IMR-90 (cell line): ENCODE results near the gene KCTD2. TPM values are rescaled to one million over a fixed set of nuclear protein-coding genes. Genes with fewer than 3 reads are reported as not detected.
A peak's percentile ranks its signal among the peaks of the same experiment; 100 is the strongest.

Experiments
- ATAC-seq: fragments of 200-7000 bp; cut with Tn5 transposase; 2 replicates; pipeline ENCODE4 v1.9.1; 2020; ENCODE audit warnings: low read depth, mild to moderate bottlenecking, moderate library complexity
- BruUV-seq: library from RNA; stranded (reverse); fragments of 400-500 nt; replicated peaks from 2 replicates; lab custom pipeline; 2021; lab: Mats Ljungman, UMichigan
- CTCF ChIA-PET: fragments of 300-600 bp; formaldehyde crosslinking; extraction: SDS; loops from one replicate; lab custom pipeline; 2021; ENCODE audit warnings: antibody characterized with exemption; lab: Yijun Ruan, JAX
- POLR2A ChIA-PET: fragments of 300-600 bp; sonication (Branson Sonifier 250); formaldehyde crosslinking; loops from one replicate; lab custom pipeline; 2022; ENCODE audit warnings: antibody characterized with exemption; ENCODE audit not compliant: unreplicated experiment; lab: Charles Lee
- DNase-seq: peaks from one replicate; pipeline ENCODE4 v3.0.0; 2013
- H2AFZ ChIP-seq: replicated peaks from 2 replicates; pipeline ENCODE3; 2013; ENCODE audit warnings: low read length, mild to moderate bottlenecking; ENCODE audit not compliant: poor library complexity
- H2AK5ac ChIP-seq: 2 replicates; pipeline ENCODE4 v1.6.1; 2013; ENCODE audit warnings: low read depth, low read length, inconsistent platforms
- H2AK9ac ChIP-seq: replicated peaks from 2 replicates; pipeline ENCODE3; 2013; ENCODE audit warnings: mild to moderate bottlenecking, low read depth, low read length, moderate library complexity; ENCODE audit not compliant: poor library complexity
- H2BK120ac ChIP-seq: 2 replicates; pipeline ENCODE4 v1.6.1; 2013; ENCODE audit warnings: low read depth, low read length, inconsistent platforms
- H2BK15ac ChIP-seq: 3 replicates; pipeline ENCODE4 v1.6.1; 2013; ENCODE audit warnings: low read depth, low read length, inconsistent platforms
- H2BK20ac ChIP-seq: 2 replicates; pipeline ENCODE4 v1.6.1; 2013; ENCODE audit warnings: low read depth, mild to moderate bottlenecking, inconsistent platforms, low read length, moderate library complexity
- H2BK5ac ChIP-seq: 2 replicates; pipeline ENCODE4 v1.6.1; 2013; ENCODE audit warnings: mild to moderate bottlenecking, low read depth, low read length, inconsistent platforms; ENCODE audit not compliant: poor library complexity, severe bottlenecking
- H3K14ac ChIP-seq: replicated peaks from 2 replicates; pipeline ENCODE4 v1.6.1; 2013; ENCODE audit warnings: low read depth, low read length, inconsistent platforms
- H3K18ac ChIP-seq: 2 replicates; pipeline ENCODE4 v1.6.1; 2013; ENCODE audit warnings: low read depth, low read length, control low read depth
- H3K23ac ChIP-seq: 2 replicates; pipeline ENCODE4 v1.6.1; 2013; ENCODE audit warnings: low read depth, low read length, inconsistent platforms
- H3K27ac ChIP-seq: 2 replicates; pipeline ENCODE4 v1.5.1; 2013; ENCODE audit warnings: mild to moderate bottlenecking, control low read depth, low read length; ENCODE audit not compliant: insufficient read depth
- H3K27me3 ChIP-seq: 2 replicates; pipeline ENCODE4 v1.6.1; 2013; ENCODE audit warnings: low read length; ENCODE audit not compliant: control insufficient read depth, insufficient read depth
- H3K36me3 ChIP-seq: 2 replicates; pipeline ENCODE4 v1.6.1; 2013; ENCODE audit warnings: low read length, mixed read lengths; ENCODE audit not compliant: control insufficient read depth, insufficient read depth
- H3K4ac ChIP-seq: 2 replicates; pipeline ENCODE4 v1.6.1; 2013; ENCODE audit warnings: low read depth, low read length, inconsistent platforms
- H3K4me1 ChIP-seq: 2 replicates; pipeline ENCODE4 v1.6.1; 2013; ENCODE audit warnings: low read length, mixed read lengths; ENCODE audit not compliant: control insufficient read depth, insufficient read depth
- H3K4me2 ChIP-seq: 2 replicates; pipeline ENCODE4 v1.6.1; 2013; ENCODE audit warnings: low read depth, mild to moderate bottlenecking, control low read depth, low read length, moderate library complexity
- H3K4me3 ChIP-seq: 2 replicates; pipeline ENCODE4 v1.5.1; 2013; ENCODE audit warnings: low read depth, mild to moderate bottlenecking, control low read depth, low read length, moderate library complexity; ENCODE audit not compliant: insufficient read depth
- H3K56ac ChIP-seq: 2 replicates; pipeline ENCODE4 v1.6.1; 2013; ENCODE audit warnings: low read length, inconsistent platforms; ENCODE audit not compliant: insufficient read depth; ENCODE audit errors: extremely low read depth
- H3K79me1 ChIP-seq, 2 experiments: 2 replicates each; pipeline ENCODE4 v1.6.1; 2013; ENCODE audit warnings: low read length in 2 of 2, inconsistent platforms in 1 of 2, low read depth in 1 of 2
- H3K9ac ChIP-seq: 2 replicates; pipeline ENCODE4 v1.6.1; 2013; ENCODE audit warnings: low read depth, low read length, control low read depth
- H3K9me1 ChIP-seq: 2 replicates; pipeline ENCODE4 v1.6.1; 2013; ENCODE audit warnings: low read length, inconsistent platforms; ENCODE audit not compliant: insufficient read depth
- H3K9me3 ChIP-seq: 2 replicates; pipeline ENCODE4 v1.6.1; 2013; ENCODE audit warnings: low read length; ENCODE audit not compliant: control insufficient read depth, insufficient read depth
- H4K20me1 ChIP-seq: 2 replicates; pipeline ENCODE4 v1.6.1; 2013; ENCODE audit warnings: low read length, inconsistent platforms; ENCODE audit not compliant: insufficient read depth
- H4K5ac ChIP-seq: 2 replicates; pipeline ENCODE4 v1.6.1; 2013; ENCODE audit warnings: mild to moderate bottlenecking, low read depth, low read length, control low read depth
- H4K8ac ChIP-seq, 2 experiments: 2 replicates each; pipeline ENCODE4 v1.6.1; 2013; ENCODE audit warnings: low read depth in 2 of 2, low read length in 2 of 2, control low read depth in 1 of 2, inconsistent platforms in 1 of 2
- H4K91ac ChIP-seq: 2 replicates; pipeline ENCODE4 v1.6.1; 2013; ENCODE audit warnings: low read depth, low read length, inconsistent platforms; ENCODE audit not compliant: insufficient read depth
- CEBPB ChIP-seq: IDR thresholded peaks from 2 replicates; pipeline ENCODE4 v1.6.1; 2012; ENCODE audit warnings: low read depth, low read length, improper control_type of control experiment
- CHD1 ChIP-seq: IDR thresholded peaks from 2 replicates; pipeline ENCODE4 v1.6.1; 2012; ENCODE audit warnings: low read depth, low read length, improper control_type of control experiment
- FOS ChIP-seq: fragments of 150-350 bp; IDR thresholded peaks from 2 replicates; pipeline ENCODE4 v1.6.1; 2016; ENCODE audit warnings: low read depth, low read length
- MAFK ChIP-seq: IDR thresholded peaks from 2 replicates; pipeline ENCODE4 v1.6.1; 2012; ENCODE audit warnings: low read depth, low read length, improper control_type of control experiment
- POLR2A ChIP-seq: IDR thresholded peaks from 2 replicates; pipeline ENCODE4 v1.6.1; 2012; ENCODE audit warnings: mild to moderate bottlenecking, low read depth, low read length
- RAD21 ChIP-seq: IDR thresholded peaks from 2 replicates; pipeline ENCODE4 v1.6.1; 2012; ENCODE audit warnings: low read length, improper control_type of control experiment
- RCOR1 ChIP-seq: IDR thresholded peaks from 2 replicates; pipeline ENCODE4 v1.6.1; 2012; ENCODE audit warnings: mild to moderate bottlenecking, low read length, improper control_type of control experiment; ENCODE audit not compliant: insufficient replicate concordance
- RFX5 ChIP-seq: IDR thresholded peaks from 2 replicates; pipeline ENCODE4 v1.8.0; 2012; ENCODE audit warnings: low read depth, mild to moderate bottlenecking, low read length, moderate library complexity
- SMC3 ChIP-seq: fragments of 150-350 bp; IDR thresholded peaks from 2 replicates; pipeline ENCODE4 v1.6.1; 2016; ENCODE audit warnings: low read depth, mild to moderate bottlenecking, antibody characterized with exemption, low read length, moderate library complexity
- USF2 ChIP-seq: fragments of 150-350 bp; IDR thresholded peaks from 2 replicates; pipeline ENCODE4 v1.6.1; 2017; ENCODE audit warnings: mild to moderate bottlenecking, antibody characterized with exemption, low read length, low read depth
- WGBS, 2 experiments: methylation state at CpG; one replicate each; pipeline versions ENCODE4 v1.1.5 to v1.1.7; 2013; ENCODE audit warnings: missing lambda C conversion rate in 2 of 2; ENCODE audit not compliant: insufficient read length in 1 of 2; ENCODE audit errors: extremely low coverage in 2 of 2; 5-methylcytosine and 5-hydroxymethylcytosine counted together
- dilution Hi-C: fragments of 300-500 bp; cut with HindIII; formaldehyde crosslinking; loops from one replicate; pipeline ENCODE4 v1.14.3; 2018; ENCODE audit warnings: low sequenced_read_pairs; ENCODE audit not compliant: unreplicated experiment
- in situ Hi-C: fragments of 300-500 bp; cut with MboI; formaldehyde crosslinking; loops from 3 replicates; pipeline ENCODE4 v1.14.3; 2019; ENCODE audit warnings: low sequenced_read_pairs, inconsistent platforms, mixed read lengths
- intact Hi-C: fragments of 100-400 bp; cut with micrococcal nuclease; formaldehyde crosslinking; loops from 2 replicates; pipeline ENCODE4 v1.10.0; 2022
- polyA plus RNA-seq, 3 experiments: library from polyadenylated mRNA; depleted of rRNA; stranded (reverse); fragments of >200 nt; gene quantifications; 2 replicates each; pipeline ENCODE4 v1.2.3, GENCODE V29; 2012; ENCODE audit warnings: low replicate concordance in 1 of 3
- total RNA-seq: library from RNA; depleted of rRNA; stranded (reverse); fragments of >200 nt; gene quantifications from 2 replicates; pipeline ENCODE4 v1.2.3, GENCODE V29; 2012
- TF ChIP-seq, protein P1 (sequence below): conservative IDR thresholded peaks from 2 replicates; pipeline ENCODE4 v1.5.1; 2012; ENCODE audit warnings: mild to moderate bottlenecking, low read depth, low read length, improper control_type of control experiment
- TF ChIP-seq, protein P2 (sequence below): fragments of 150-350 bp; IDR thresholded peaks from 2 replicates; pipeline ENCODE4 v1.6.1; 2016; ENCODE audit warnings: low read depth, mild to moderate bottlenecking, low read length, moderate library complexity, borderline replicate concordance

The KCTD2 gene
- total and polyA plus RNA-seq, 2 of the 4 experiments (the other 2 are of a cell fraction), result 9.1 to 18.4 TPM

DNA sequence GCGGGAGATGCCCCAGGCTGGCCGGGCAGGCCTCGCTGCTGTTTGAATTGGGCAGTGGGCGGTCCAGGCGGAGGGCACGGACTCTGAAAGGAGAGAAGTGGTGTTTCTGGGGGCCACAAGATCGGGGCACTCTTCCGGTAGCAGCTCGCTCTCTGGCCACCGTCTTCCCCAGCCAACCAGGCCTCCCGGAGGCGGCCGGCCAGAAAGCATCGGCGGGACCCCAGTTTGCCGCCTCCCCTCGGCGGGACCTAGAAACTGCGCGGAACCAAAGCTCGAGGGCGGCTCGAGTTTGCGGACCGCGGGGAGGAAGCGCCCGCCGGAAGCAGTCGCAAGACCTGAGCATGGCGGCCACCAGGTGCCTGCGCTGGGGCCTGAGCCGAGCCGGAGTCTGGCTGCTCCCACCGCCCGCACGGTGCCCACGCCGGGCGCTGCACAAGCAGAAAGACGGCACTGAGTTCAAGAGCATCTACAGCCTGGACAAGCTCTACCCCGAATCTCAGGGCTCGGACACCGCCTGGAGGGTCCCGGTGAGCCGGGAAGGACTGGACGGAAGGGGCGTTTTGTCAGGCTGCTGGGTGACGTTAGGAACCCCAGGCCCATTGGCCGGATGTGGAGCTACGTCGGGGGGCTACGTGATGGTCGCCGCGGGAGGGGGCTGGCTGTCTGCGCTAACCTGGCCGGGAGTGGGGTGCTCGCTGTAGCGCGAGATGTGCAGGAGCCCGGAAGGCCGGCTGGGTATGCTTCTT lies 34.5 kb upstream of the KCTD2 start, which contains the start of gene MRPL58 (continued):
- no peak; the same call in 1 of the 2 replicates for TF ChIP-seq USF2

DNA sequence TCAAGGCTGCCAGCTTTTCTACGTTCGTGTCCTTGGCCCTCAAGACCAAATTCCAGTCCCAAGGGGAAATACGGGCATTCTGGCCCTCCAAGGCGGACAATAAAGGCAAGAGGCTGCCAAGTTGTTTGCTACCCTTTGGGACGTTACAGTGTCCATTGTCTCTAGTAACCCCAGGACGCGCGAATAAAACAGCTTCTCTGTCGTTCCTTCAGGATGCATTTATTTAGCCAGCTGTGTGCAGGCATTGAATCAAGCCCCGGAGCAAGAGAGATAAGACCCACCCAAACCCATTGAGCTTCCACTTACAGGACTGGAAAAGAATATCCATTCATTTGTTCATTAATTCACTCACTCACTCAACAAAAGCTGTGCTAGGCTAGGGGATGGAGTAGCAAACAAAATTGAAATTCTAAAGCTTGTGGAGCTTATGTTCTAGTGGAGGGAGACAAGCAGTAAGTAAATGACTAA lies 33.9 kb upstream of the KCTD2 start:
- H2BK20ac ChIP-seq, result no peak overlapping the region
- H4K5ac ChIP-seq, result peak overlapping the region; percentile 65
- H2BK120ac ChIP-seq, result no peak overlapping the region
- H3K27me3 ChIP-seq, result no peaks in the 10 kb centered on the region
- H4K91ac ChIP-seq, result peak overlapping the region; percentile 51
- H3K4me2 ChIP-seq, result peak overlapping the region; percentile 77
- H3K27ac ChIP-seq, result peak overlapping the region; percentile 86
- H3K36me3 ChIP-seq, result peaks cover 3% of the 10 kb centered on the region; the same call in 1 of the 2 replicates
- no TSS peak for BruUV-seq
- no peaks in the 10 kb centered on the region for H4K20me1 ChIP-seq
- H3K18ac ChIP-seq, result peak overlapping the region; percentile 15
- H2BK15ac ChIP-seq, result no peak overlapping the region
- DNase-seq (no peak), ATAC-seq (no peak)
- no peak overlapping the region for H2AK5ac ChIP-seq
- dilution Hi-C loops (no loop called here), intact Hi-C loops (loop anchor here (2.0 kb wide), 1 partner anchor 24 kb away; no protein-coding TSS in a partner anchor), in situ Hi-C loops (no loop called here)
- peak overlapping the region; percentile 93 for H3K9ac ChIP-seq
- peaks cover 6% of the 10 kb centered on the region for H3K4me1 ChIP-seq
- H3K9me1 ChIP-seq, result 0 out of 2 replicates have a peak, but pooled peaks cover 4% of the 10 kb centered on the region
- H3K4me3 ChIP-seq, result peak overlapping the region; percentile 84
- POLR2A ChIA-PET, result interaction anchor here (0.6 to 2.2 kb wide), 4 partner anchors 10 to 107 kb away, joined by 3 to 8 read pairs (median 7); partner anchors contain the start of gene CDR2L
- CTCF ChIA-PET, result interaction anchor here (0.6 to 2.4 kb wide), 6 partner anchors 22 to 189 kb away, joined by 3 to 8 read pairs (median 4); partner anchors contain the start of gene USH1G
- H3K56ac ChIP-seq, result peak overlapping the region; percentile 80
- H4K8ac ChIP-seq, result peak overlapping the region; percentile 86 to 95
- H2AFZ ChIP-seq, result peak overlapping the region; percentile 96
- H3K14ac ChIP-seq, result peak overlapping the region; percentile 68
- 0% methylated on average over 3 of the region's 10 CpGs; no CpG with 5 or more reads in 1 of the 2 experiments for WGBS, 2 experiments
- H3K23ac ChIP-seq, result peak overlapping the region; percentile 83
- H3K9me3 ChIP-seq, result no peaks in the 10 kb centered on the region
- peak overlapping the region; percentile 48 for H2BK5ac ChIP-seq
- H3K79me1 ChIP-seq, result peaks cover 13 to 31% of the 10 kb centered on the region in 2 experiments
- peak overlapping the region; percentile 88 for H3K4ac ChIP-seq
- H2AK9ac ChIP-seq, result peak overlapping the region; percentile 83
- TF ChIP-seq, protein P1, sequence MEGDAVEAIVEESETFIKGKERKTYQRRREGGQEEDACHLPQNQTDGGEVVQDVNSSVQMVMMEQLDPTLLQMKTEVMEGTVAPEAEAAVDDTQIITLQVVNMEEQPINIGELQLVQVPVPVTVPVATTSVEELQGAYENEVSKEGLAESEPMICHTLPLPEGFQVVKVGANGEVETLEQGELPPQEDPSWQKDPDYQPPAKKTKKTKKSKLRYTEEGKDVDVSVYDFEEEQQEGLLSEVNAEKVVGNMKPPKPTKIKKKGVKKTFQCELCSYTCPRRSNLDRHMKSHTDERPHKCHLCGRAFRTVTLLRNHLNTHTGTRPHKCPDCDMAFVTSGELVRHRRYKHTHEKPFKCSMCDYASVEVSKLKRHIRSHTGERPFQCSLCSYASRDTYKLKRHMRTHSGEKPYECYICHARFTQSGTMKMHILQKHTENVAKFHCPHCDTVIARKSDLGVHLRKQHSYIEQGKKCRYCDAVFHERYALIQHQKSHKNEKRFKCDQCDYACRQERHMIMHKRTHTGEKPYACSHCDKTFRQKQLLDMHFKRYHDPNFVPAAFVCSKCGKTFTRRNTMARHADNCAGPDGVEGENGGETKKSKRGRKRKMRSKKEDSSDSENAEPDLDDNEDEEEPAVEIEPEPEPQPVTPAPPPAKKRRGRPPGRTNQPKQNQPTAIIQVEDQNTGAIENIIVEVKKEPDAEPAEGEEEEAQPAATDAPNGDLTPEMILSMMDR, result no peak
- TF ChIP-seq RFX5, result no peak
- TF ChIP-seq RCOR1, result no peak
- TF ChIP-seq MAFK, result no peak
- no peak for TF ChIP-seq FOS
- TF ChIP-seq CEBPB, result no peak
- TF ChIP-seq CHD1, result no peak
- TF ChIP-seq SMC3, result no peak
- TF ChIP-seq, protein P2, sequence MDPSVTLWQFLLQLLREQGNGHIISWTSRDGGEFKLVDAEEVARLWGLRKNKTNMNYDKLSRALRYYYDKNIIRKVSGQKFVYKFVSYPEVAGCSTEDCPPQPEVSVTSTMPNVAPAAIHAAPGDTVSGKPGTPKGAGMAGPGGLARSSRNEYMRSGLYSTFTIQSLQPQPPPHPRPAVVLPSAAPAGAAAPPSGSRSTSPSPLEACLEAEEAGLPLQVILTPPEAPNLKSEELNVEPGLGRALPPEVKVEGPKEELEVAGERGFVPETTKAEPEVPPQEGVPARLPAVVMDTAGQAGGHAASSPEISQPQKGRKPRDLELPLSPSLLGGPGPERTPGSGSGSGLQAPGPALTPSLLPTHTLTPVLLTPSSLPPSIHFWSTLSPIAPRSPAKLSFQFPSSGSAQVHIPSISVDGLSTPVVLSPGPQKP, result no peak
- TF ChIP-seq POLR2A, result no peak
- TF ChIP-seq RAD21, result no peak
